ENCODE results near the gene CLASP1.
"Not testable (repeated sequence)": the region's sequence is repeated elsewhere in the genome, so short reads cannot be mapped to it uniquely, and the experiment has no call there.

The CLASP1 gene

GRCh38 chr2:121408641-121409040 is 240.6 kb downstream of the CLASP1 start:
- no peak for DNase-seq

- DNase-seq = no peak
Measured at GRCh38 chr2:121405233-121405632, 244.0 kb downstream of the CLASP1 start.

GRCh38 chr2:121400201-121400600 is 249.1 kb downstream of the CLASP1 start:
- no peak for DNase-seq

GRCh38 chr2:121398853-121399252 is 250.4 kb downstream of the CLASP1 start:
- DNase-seq = no peak

- DNase-seq = no peak
Measured at GRCh38 chr2:121390082-121390692, 259.1 kb downstream of the CLASP1 start.

- no peak for DNase-seq
Measured at GRCh38 chr2:121388371-121388770, 260.9 kb downstream of the CLASP1 start.

- no peak for DNase-seq
Measured at GRCh38 chr2:121387591-121388325, 261.5 kb downstream of the CLASP1 start.

GRCh38 chr2:121386707-121387106 is 262.6 kb downstream of the CLASP1 start:
- no peak for DNase-seq

GRCh38 chr2:121386102-121386501 is 263.2 kb downstream of the CLASP1 start:
- no peak for DNase-seq

- no peak for DNase-seq
Measured at GRCh38 chr2:121382744-121383143, 266.5 kb downstream of the CLASP1 start.

GRCh38 chr2:121377646-121378045 is 271.6 kb downstream of the CLASP1 start:
- no peak for DNase-seq

- no peak for DNase-seq
Measured at GRCh38 chr2:121376535-121377250, 272.6 kb downstream of the CLASP1 start.

GRCh38 chr2:121375621-121376159 is 273.6 kb downstream of the CLASP1 start:
- no peak for DNase-seq

- DNase-seq = not testable (repeated sequence)
Measured at GRCh38 chr2:121374412-121375075, 274.7 kb downstream of the CLASP1 start.

- DNase-seq = no peak
Measured at GRCh38 chr2:121372721-121373353, 276.4 kb downstream of the CLASP1 start.

GRCh38 chr2:121372082-121372481 is 277.2 kb downstream of the CLASP1 start:
- no peak for DNase-seq

GRCh38 chr2:121368836-121369235 is 280.4 kb downstream of the CLASP1 start:
- DNase-seq = no peak

- no peak for DNase-seq
Measured at GRCh38 chr2:121368155-121368554, 281.1 kb downstream of the CLASP1 start.

GRCh38 chr2:121367246-121367900 is 281.9 kb downstream of the CLASP1 start:
- DNase-seq = no peak

- no peak for DNase-seq
Measured at GRCh38 chr2:121366040-121366439, 283.2 kb downstream of the CLASP1 start.

- no peak for DNase-seq
Measured at GRCh38 chr2:121365061-121365460, 284.2 kb downstream of the CLASP1 start.

Measured in NCI-H748 treated with DMSO at 0.1 percent for 48 hours (cell line).